ENCODE results near the gene FBLN1.

GRCh38 chr22:45562102-45562501 lies 59.4 kb downstream of the FBLN1 start:
- TF ChIP-seq EZH2 (IDR thresholded peaks at IDR 0.05; ENCODE audit: low read depth), result no peak
- no peak for TF ChIP-seq CTCF (conservative IDR thresholded peaks at IDR 0.05)

Data from PC-9 (cell line).